HG03521 (cell line): ENCODE results near the gene PTPRN.

Source experiments
- ATAC-seq: cut with Tn5 transposase; IDR thresholded peaks from one replicate; pipeline ENCODE4 v1.9.1; 2021; ENCODE audit warnings: mild to moderate bottlenecking, moderate library complexity; ENCODE audit not compliant: unreplicated experiment

PTPRN gene

DNA sequence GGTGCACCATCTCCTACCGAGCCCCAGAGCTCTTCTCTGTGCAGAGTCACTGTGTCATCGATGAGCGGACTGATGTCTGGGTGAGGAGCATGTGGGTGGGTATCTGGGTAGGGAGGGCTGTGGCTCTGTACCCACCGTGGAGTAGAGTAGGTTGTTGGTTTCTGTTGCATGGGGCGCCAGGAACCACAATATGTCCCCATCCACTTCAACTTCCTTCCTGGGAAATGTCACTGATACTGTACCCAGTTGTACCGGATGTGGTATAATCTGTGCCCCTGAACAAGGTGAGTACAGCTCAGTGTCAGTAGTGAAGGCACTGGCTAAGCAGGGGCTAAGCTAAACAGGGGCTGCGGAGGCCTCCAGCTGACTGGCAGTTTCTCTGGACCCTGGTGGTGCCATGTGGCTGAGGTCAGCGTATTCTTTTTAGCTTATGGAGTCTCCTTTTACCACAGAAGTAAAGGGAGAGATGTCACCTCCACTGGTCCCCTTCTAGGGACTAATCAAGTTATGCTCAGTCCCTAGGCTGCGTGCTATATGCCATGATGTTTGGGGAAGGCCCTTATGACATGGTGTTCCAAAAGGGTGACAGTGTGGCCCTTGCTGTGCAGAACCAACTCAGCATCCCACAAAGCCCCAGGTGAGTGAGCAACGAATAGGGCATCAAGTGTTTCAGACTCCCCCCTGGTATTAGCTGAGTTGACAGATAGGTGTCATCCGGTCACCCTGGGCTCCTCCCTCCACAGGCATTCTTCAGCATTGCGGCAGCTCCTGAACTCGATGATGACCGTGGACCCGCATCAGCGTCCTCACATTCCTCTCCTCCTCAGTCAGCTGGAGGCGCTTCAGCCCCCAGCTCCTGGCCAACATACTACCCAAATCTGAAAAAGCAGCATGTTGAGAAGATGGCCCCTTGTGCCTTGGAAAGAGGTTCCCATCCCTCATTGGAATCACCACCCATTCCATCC lies 61.2 kb downstream of the PTPRN start:
- no peak for ATAC-seq

DNA sequence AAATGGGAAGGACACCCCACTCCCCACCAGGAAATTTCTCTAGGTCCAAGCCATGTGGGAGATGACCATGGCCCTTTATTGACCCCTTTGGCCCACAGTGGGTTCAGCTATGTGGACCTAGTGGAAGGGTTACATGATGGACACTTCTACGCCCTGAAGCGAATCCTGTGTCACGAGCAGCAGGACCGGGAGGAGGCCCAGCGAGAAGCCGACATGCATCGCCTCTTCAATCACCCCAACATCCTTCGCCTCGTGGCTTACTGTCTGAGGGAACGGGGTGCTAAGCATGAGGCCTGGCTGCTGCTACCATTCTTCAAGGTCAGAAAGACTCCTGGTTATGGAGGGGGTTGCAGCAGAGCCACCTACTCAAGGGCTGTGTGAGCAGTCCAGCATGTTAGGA lies 62.6 kb downstream of the PTPRN start:
- no peak for ATAC-seq

- no peak for ATAC-seq
Measured at GRCh38 chr2:219245899-219246230, 63.3 kb downstream of the PTPRN start.

DNA sequence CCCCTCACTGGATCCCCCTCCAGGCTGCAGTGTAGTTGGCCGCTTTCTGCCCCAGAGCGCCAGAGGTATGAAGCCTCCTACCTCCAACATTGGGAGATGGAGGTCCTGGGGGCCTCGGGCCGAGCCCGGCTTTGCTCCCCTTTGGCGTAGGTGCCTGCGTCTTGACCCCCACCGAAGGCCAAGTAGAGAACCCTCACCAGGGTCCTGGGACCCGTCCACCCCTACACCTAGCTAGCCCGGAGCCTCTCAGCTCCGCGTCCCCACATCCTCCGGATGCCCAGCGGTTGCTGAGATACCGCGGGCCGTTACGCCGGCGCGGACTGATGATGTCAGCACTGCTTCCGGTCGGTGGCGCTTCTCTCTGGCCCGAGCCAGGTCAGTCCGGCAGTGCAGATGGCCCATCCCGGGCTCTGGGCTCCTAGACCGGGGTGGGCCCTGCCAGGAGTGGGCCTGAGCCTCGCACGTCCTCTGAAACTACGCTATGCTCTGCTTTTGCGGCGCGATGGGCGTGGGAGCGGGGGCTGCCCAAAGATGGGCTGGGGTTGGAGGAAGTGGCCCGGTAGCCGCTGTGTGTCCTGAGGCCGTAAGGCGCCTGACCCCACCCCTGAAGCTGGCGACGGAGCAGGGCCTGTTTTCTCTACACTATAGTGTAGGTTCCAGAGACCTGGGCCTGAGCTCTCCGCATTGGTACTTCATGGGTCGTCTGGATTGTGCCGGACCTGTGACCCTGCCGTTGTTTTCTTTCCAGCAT lies 63.9 kb downstream of the PTPRN start, which contains the start of the genes GLB1L and STK16:
GLB1L (minus strand) TSS at position 297 of the 751 bp plus-strand sequence. CDS start 1,871 bp downstream, outside the sequence.
STK16 (plus strand) TSS at position 332 of the 751 bp plus-strand sequence. CDS start 521 bp downstream, outside the sequence.
- ATAC-seq: peak; percentile 79

GRCh38 chr2:219244789-219245147 lies 64.4 kb downstream of the PTPRN start:
- no peak for ATAC-seq

- ATAC-seq: no peak
Measured at GRCh38 chr2:219243291-219243761, 65.9 kb downstream of the PTPRN start.
